HAP-1 (cell line): Measurements from ENCODE around the gene IMMP2L.

Experiments
- DNase-seq, 2 experiments: peaks; one replicate each; pipeline ENCODE4 v3.0.0-alpha.2; 2016 to 2020; ENCODE audit warnings: low spot score in 2 of 2
- H3K27me3 ChIP-seq: fragments of 250-450 bp; sonication (Bioruptor Pico); 2 replicates; pipeline ENCODE4 v1.5.1; 2020; ENCODE audit warnings: low read depth, mild to moderate bottlenecking, moderate library complexity
- H3K36me3 ChIP-seq: fragments of 250-450 bp; sonication (Bioruptor Pico); replicated peaks from 2 replicates; pipeline ENCODE4 v1.5.1; 2020; ENCODE audit warnings: mild to moderate bottlenecking
- H3K4me1 ChIP-seq: fragments of 250-450 bp; sonication (Bioruptor Pico); 2 replicates; pipeline ENCODE4 v1.5.1; 2020; ENCODE audit warnings: mild to moderate bottlenecking
- H3K4me3 ChIP-seq: fragments of 250-450 bp; sonication (Bioruptor Pico); 2 replicates; pipeline ENCODE4 v1.5.1; 2020; ENCODE audit warnings: mild to moderate bottlenecking, moderate library complexity
- H3K9me3 ChIP-seq: fragments of 250-450 bp; sonication (Bioruptor Pico); 2 replicates; pipeline ENCODE4 v1.5.1; 2020; ENCODE audit warnings: mild to moderate bottlenecking, moderate library complexity
- in situ Hi-C: fragments of 300-500 bp; cut with MboI; formaldehyde crosslinking; loops from 3 replicates; pipeline ENCODE4 v1.14.3; 2020; ENCODE audit warnings: low sequenced_read_pairs, inconsistent platforms, mixed read lengths

The IMMP2L gene

DNA sequence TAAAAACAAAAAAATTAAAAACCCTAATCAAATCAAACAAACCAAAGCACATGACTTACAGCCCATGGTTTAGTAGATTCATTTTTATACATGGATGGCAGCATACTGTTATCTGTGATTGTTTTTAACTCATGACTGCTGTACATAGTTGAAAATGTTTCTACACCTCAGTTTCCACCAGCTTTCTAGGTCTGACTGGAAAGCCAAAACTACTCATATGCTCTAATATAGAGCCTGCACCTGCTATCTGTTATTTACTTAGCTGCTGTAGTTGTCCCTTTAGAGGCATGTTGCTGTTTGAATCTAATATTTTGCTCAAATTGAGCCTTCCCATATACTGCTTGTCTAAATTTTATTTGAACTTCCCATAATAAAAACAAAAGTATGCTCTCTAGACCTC lies 761.3 kb downstream of the IMMP2L start:
- no peak for DNase-seq

DNA sequence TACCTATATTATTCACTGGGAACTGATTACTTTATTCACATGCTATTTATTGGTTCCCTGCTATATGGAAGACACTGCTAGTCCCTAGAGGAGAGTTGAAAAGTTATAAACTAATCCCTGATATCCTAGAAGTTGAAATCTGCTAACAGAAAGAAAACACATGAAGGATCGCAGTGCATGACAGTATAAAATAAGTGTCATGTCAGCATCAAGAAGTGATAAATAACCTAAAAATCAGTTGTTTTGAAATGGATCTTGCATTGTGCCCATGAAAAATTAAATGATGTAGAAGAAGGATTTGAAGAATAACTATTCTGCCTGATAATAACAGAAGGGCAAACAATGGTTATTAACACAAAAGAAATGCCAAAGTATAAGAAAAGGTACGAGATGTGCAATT lies 764.6 kb downstream of the IMMP2L start:
- no peaks in the 10 kb centered on the region for H3K27me3 ChIP-seq
- no peaks in the 10 kb centered on the region for H3K4me1 ChIP-seq
- in situ Hi-C loops, result no loop called here
- H3K9me3 ChIP-seq, result no peaks in the 10 kb centered on the region
- no peaks in the 10 kb centered on the region for H3K36me3 ChIP-seq
- no peak overlapping the region for H3K4me3 ChIP-seq
- DNase-seq, result no peak

More for the DNA sequence above, 761.3 kb downstream of the IMMP2L start:
- H3K4me1 ChIP-seq, result no peaks in the 10 kb centered on the region
- in situ Hi-C loops, result no loop called here
- no peaks in the 10 kb centered on the region for H3K9me3 ChIP-seq
- no peak overlapping the region for H3K4me3 ChIP-seq
- no peaks in the 10 kb centered on the region for H3K36me3 ChIP-seq
- no peaks in the 10 kb centered on the region for H3K27me3 ChIP-seq

DNA sequence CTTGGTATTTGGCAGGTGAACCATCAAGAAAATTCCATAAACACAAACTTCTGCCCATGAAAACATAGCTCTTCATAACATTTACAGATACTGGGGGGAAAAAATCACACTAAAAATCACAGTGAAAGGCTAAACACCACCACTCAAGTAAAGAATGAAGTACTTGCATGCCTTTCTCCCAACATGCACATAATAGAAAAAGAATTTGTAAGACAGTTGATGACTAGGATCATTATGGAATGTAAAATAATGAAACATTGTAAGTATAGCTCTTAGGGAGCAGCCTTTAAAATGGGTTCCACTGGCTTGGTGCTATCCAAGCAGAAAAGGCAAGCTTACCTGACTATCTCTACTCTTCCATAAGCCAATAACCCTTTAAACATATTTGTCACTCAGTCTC lies 771.3 kb downstream of the IMMP2L start:
- DNase-seq, result no peak
- Histone ChIP-seq H3K9me3 (no peaks in the 10 kb centered on the region), H3K27me3 (no peaks in the 10 kb centered on the region), H3K4me3 (no peak overlapping the region), H3K4me1 (no peaks in the 10 kb centered on the region), H3K36me3 (no peaks in the 10 kb centered on the region)
- in situ Hi-C loops, result no loop called here

DNA sequence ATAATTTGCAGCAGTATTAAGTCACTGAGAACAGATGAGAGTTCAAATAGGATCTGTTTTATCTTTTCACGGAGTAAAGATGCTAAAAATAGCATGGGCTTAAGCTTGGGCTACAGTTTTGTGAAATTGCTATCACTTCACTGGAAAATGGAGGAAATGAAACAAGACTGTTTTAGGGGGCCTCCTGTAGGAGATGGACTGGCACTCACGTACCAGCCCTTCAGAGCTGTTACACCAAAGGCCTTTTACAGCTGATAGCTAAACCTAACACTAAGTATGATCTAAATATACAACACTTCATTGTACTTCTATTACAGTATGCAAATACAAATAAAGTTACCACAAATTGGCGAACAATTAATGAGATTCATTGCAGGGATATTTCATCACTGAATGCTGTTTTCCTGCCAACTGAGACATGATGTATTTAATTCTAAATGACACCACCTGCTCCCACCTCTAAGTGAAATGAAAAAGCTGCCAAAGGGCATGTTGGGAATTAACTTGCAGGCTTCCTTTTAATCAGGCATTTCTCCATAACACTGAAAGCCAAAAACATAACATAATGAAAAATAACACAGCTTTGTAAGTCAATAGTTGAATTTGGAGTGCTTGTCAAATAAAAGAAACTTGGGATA lies 775.8 kb downstream of the IMMP2L start:
- no peaks in the 10 kb centered on the region for H3K27me3 ChIP-seq
- no peak for DNase-seq

DNA sequence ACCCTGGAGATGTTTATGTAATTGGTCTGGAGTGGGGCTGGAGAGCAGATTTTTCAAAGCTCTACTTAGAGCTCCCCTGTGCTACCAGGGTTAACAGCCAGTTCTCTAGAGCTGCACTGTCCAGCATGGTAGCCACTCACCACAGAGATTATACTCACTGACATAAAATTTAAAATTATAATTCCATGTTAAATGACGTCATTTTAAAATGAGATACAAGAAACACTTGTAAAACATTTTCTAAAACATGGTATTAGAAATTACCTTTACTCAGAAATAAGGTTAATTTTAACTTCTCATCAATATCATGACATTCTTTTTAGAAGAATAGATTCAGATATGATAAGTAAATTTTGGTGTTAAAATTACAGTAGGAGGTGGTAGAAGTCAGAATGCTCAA lies 777.5 kb downstream of the IMMP2L start:
- H3K4me1 ChIP-seq, result no peaks in the 10 kb centered on the region
- no peaks in the 10 kb centered on the region for H3K9me3 ChIP-seq
- no peaks in the 10 kb centered on the region for H3K36me3 ChIP-seq
- no peak for DNase-seq
- no peaks in the 10 kb centered on the region for H3K27me3 ChIP-seq
- H3K4me3 ChIP-seq, result no peak overlapping the region
- in situ Hi-C loops, result no loop called here

More for the DNA sequence above, 775.8 kb downstream of the IMMP2L start:
- Histone ChIP-seq H3K4me1 (no peaks in the 10 kb centered on the region), H3K36me3 (no peaks in the 10 kb centered on the region), H3K9me3 (no peaks in the 10 kb centered on the region), H3K4me3 (no peak overlapping the region)
- in situ Hi-C loops, result no loop called here

DNA sequence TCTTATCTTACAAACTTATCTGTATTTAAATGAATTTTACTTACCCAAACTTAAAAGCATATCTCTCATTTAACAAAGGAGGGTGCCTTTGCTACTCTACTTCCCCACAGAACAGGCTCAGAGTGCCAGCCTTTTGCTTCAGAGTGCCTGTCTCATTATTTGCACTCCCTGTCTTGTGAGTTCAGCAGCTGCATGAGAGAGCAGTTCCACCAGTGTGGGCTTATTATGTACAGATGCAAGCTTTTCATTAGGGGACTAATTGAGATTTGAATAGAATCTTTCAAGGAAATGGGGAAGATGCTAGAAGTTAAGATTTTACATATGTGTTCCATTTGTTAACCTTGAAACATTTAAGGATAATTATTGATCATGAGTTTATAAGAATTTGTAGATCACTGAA lies 781.6 kb downstream of the IMMP2L start:
- in situ Hi-C loops, result no loop called here
- Histone ChIP-seq H3K4me3 (no peak overlapping the region), H3K27me3 (no peaks in the 10 kb centered on the region), H3K4me1 (no peaks in the 10 kb centered on the region), H3K9me3 (no peaks in the 10 kb centered on the region), H3K36me3 (no peaks in the 10 kb centered on the region)
- no peak for DNase-seq

DNA sequence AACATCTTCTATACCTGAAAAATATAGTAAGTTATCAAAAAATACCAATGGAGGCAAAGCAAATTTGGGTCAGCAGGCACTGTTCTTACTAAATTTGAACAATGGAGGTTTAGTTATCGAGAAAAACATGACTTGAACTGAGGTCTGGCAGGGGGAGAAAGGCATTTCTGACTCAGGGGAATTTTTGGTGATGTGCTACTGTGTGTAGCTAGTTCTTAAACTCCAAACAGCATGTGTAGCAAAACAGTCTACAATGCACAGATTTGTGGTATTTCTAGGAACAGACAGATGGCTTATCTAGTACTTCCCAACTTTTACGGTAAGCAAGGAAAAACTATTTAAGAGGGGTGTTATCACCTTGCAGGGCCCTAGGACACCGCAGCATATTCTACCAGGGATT lies 783.0 kb downstream of the IMMP2L start:
- Histone ChIP-seq H3K4me1 (no peaks in the 10 kb centered on the region), H3K27me3 (no peaks in the 10 kb centered on the region), H3K9me3 (no peaks in the 10 kb centered on the region), H3K36me3 (no peaks in the 10 kb centered on the region), H3K4me3 (no peak overlapping the region)
- DNase-seq, result no peak
- in situ Hi-C loops, result no loop called here

DNA sequence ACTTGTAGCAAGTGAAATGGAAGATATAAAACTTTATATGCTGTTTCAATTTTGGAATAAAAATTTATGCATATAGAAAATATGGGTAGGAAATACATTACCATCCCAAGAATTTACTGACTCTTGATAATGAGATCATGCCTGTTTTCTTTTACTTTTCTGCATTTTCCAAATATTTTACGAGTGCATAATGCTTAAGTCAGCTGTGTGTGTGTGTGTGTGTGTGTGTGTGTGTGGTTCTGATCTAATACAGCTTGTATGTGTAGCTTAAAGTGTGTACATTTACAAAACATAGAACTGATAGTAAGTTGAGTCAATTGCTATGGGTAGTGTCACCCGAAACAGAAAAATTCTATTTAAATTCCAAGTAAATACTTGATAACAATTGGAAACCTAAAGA lies 787.2 kb downstream of the IMMP2L start:
- no peak overlapping the region for H3K4me3 ChIP-seq
- in situ Hi-C loops, result no loop called here
- DNase-seq, result no peak
- no peaks in the 10 kb centered on the region for H3K4me1 ChIP-seq
- H3K36me3 ChIP-seq, result no peaks in the 10 kb centered on the region
- no peaks in the 10 kb centered on the region for H3K27me3 ChIP-seq
- H3K9me3 ChIP-seq, result no peaks in the 10 kb centered on the region

DNA sequence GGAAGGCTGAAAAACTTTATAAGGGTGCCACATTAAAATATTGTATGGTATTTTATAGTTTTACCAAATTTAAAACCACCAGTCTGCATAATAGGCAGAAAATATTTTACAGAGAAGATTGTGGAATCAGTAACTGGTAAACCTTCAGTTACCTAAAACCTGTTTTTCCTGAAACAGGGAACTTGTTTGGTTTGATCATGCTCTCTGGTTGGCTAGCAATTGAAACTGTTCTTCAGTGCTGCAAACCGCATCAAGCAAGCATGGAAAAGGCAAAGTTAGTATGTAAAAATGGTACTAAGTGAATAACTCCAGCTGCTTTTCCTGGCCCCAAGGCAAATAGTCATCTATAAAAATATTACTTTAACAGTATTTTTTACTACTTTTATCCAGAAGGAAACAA lies 788.2 kb downstream of the IMMP2L start:
- no peaks in the 10 kb centered on the region for H3K36me3 ChIP-seq
- H3K4me1 ChIP-seq, result no peaks in the 10 kb centered on the region
- in situ Hi-C loops, result no loop called here
- no peaks in the 10 kb centered on the region for H3K9me3 ChIP-seq
- H3K4me3 ChIP-seq, result no peak overlapping the region
- no peaks in the 10 kb centered on the region for H3K27me3 ChIP-seq
- DNase-seq, result no peak

DNA sequence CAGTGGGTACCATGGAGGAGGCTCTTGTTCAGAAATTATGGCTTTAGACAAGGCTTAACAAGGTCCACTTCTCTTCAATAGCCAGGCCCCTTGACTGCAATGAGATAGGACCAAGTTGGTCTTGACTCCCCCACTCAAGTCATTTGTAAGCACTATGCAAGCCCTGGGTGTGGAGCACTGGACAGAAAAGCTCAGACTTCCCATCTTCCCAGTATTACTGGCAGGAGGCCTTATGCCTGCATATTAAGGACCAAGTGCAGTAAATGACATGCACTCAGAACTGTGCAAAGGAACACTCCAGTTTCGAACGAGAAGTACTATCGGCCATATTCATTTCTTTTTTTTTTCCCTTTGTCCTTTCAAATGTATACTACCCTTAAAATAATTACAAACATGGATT lies 789.7 kb downstream of the IMMP2L start:
- H3K36me3 ChIP-seq, result no peaks in the 10 kb centered on the region
- no peaks in the 10 kb centered on the region for H3K9me3 ChIP-seq
- no peak for DNase-seq
- H3K4me3 ChIP-seq, result no peak overlapping the region
- in situ Hi-C loops, result no loop called here
- H3K27me3 ChIP-seq, result no peaks in the 10 kb centered on the region
- H3K4me1 ChIP-seq, result no peaks in the 10 kb centered on the region

DNA sequence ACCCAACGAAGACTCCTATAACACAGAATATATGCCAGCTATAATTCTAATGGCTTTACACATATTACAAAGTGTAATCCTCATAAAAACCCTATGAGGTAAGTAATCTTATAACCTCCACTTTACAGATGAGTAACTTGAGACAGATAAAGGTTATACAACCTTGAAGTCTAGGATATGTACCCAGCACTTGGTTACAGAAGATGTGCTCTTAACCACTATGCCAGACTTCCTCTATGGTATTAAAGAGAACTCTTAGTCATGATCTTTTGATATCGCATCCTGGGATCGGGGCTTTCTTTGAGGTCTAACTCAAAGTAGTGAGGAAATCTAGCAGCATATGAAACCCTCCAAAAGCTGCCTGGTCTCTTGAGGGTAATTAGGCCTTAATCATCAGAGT lies 790.6 kb downstream of the IMMP2L start:
- in situ Hi-C loops, result no loop called here
- no peak overlapping the region for H3K4me3 ChIP-seq
- H3K36me3 ChIP-seq, result no peaks in the 10 kb centered on the region
- no peaks in the 10 kb centered on the region for H3K9me3 ChIP-seq
- no peaks in the 10 kb centered on the region for H3K27me3 ChIP-seq
- no peaks in the 10 kb centered on the region for H3K4me1 ChIP-seq
- no peak for DNase-seq

DNA sequence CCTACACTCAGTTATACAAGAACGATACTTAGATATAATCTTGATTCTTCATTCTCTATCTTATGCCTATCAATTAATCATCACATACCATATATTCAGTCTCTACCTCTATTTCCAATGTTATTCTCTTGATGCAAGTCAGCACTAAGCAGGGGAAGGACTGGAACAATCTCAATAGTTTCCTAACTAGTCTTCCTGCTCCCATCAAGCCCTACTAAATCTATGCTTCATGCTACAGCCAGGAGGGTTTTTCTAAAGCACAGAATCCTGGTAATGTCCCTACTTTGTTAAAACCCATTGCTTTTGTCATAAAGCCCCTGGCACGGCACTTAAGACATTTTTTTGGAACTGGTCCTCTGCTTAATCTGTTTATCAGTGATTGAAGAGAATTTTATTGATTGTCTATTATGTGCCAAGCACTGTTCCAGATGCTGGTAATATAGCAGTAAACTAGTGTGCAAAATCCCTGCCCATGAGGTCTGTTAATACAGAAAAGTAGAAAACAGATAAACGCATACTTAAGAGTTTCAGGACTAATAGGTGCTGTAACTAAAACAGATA lies 794.7 kb downstream of the IMMP2L start:
- in situ Hi-C loops, result no loop called here
- Histone ChIP-seq H3K9me3 (no peaks in the 10 kb centered on the region), H3K36me3 (no peaks in the 10 kb centered on the region), H3K4me3 (no peak overlapping the region), H3K27me3 (no peaks in the 10 kb centered on the region), H3K4me1 (no peaks in the 10 kb centered on the region)
- DNase-seq, result no peak

DNA sequence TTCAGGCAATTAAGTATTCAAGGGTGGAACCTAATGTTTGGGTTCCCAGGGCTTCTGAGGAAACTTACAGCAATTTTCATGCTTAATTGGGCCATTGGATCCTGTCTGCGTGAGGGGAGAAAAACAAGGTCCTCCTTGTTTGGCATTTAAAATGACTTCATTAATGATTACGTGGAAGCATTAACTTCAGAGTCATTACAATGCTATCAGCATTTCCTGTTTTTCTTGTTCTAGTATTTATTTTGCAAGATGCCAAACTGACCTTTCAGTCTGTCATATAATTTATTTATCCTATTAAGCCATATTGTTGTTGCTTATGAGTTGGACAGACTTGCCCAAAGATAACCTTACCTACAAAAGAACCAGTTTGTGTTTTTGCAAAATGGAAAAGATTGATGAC lies 795.4 kb downstream of the IMMP2L start:
- Histone ChIP-seq H3K36me3 (no peaks in the 10 kb centered on the region), H3K4me1 (no peaks in the 10 kb centered on the region), H3K9me3 (no peaks in the 10 kb centered on the region), H3K4me3 (no peak overlapping the region), H3K27me3 (no peaks in the 10 kb centered on the region)
- in situ Hi-C loops, result no loop called here
- DNase-seq, result no peak

DNA sequence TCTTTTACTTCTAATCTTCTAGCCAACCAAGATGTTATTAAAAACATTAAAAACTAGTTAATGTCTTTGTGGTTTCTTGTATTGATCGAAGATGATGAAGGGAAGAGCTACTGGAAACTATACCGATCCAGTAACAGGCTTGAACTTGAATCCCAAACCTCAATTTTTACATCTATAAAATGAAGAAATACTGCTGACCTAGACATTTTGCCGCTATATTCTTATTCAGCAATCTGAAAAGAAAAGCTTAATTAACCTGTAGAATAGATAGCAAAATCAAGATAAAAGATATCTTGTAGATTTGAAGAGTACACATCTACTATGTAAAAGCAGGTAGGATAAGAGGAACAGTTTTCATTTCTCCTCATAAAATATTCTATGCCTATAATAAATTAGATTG lies 797.4 kb downstream of the IMMP2L start:
- no peak overlapping the region for H3K4me3 ChIP-seq

More for the DNA sequence above, 797.4 kb downstream of the IMMP2L start:
- Histone ChIP-seq H3K4me1 (no peaks in the 10 kb centered on the region), H3K36me3 (no peaks in the 10 kb centered on the region), H3K9me3 (no peaks in the 10 kb centered on the region), H3K27me3 (no peaks in the 10 kb centered on the region)
- DNase-seq, result no peak
- in situ Hi-C loops, result no loop called here
